Measurements from ENCODE around the gene TFDP3.

TFDP3 gene

GRCh38 chrX:133218329-133218728, at the start of gene TFDP3:
TSS of gene TFDP3 (minus strand) at chrX:133218354. CDS start at chrX:133218259, 95 bp downstream.
- no peak for DNase-seq (ENCODE audit: low read depth in 2 of 2)

GRCh38 chrX:133267621-133268020, 49.5 kb upstream of the TFDP3 start:
- DNase-seq (ENCODE audit: low read depth in 2 of 2), result no peak

- no peak for DNase-seq (ENCODE audit: low read depth in 2 of 2)
These were observed 47.2 kb upstream of the TFDP3 start for GRCh38 chrX:133265331-133265730.

- DNase-seq (ENCODE audit: low read depth in 2 of 2), result no peak
These were observed 40.3 kb upstream of the TFDP3 start for GRCh38 chrX:133258481-133258880.

GRCh38 chrX:133254666-133255065, 36.5 kb upstream of the TFDP3 start:
- DNase-seq (ENCODE audit: low read depth in 2 of 2), result no peak

GRCh38 chrX:133251204-133251603, 33.0 kb upstream of the TFDP3 start:
- no peak for DNase-seq (ENCODE audit: low read depth in 2 of 2)

- no peak for DNase-seq (ENCODE audit: low read depth in 2 of 2)
These were observed 32.3 kb upstream of the TFDP3 start for GRCh38 chrX:133250184-133251100.

- no peak for DNase-seq (ENCODE audit: low read depth in 2 of 2)
These were observed 31.3 kb upstream of the TFDP3 start for GRCh38 chrX:133249266-133250058.

GRCh38 chrX:133248177-133248576, 30.0 kb upstream of the TFDP3 start:
- no peak for DNase-seq (ENCODE audit: low read depth in 2 of 2)

- DNase-seq (ENCODE audit: low read depth in 2 of 2), result no peak
These were observed 28.8 kb upstream of the TFDP3 start for GRCh38 chrX:133246921-133247320.

GRCh38 chrX:133235830-133236229, 17.7 kb upstream of the TFDP3 start:
- DNase-seq (ENCODE audit: low read depth in 2 of 2), result no peak

- DNase-seq (ENCODE audit: low read depth in 2 of 2), result no peak
These were observed 14.2 kb upstream of the TFDP3 start for GRCh38 chrX:133232331-133232730.

GRCh38 chrX:133229361-133229760, 11.2 kb upstream of the TFDP3 start:
- DNase-seq (ENCODE audit: low read depth in 2 of 2), result no peak

GRCh38 chrX:133215747-133216146, 2.4 kb downstream of the TFDP3 start:
- no peak for DNase-seq (ENCODE audit: low read depth in 2 of 2)

GRCh38 chrX:133215017-133215416, 3.1 kb downstream of the TFDP3 start:
- no peak for DNase-seq (ENCODE audit: low read depth in 2 of 2)

- DNase-seq (ENCODE audit: low read depth in 2 of 2), result no peak
These were observed 3.9 kb downstream of the TFDP3 start for GRCh38 chrX:133214301-133214700.

GRCh38 chrX:133213117-133213516, 5.0 kb downstream of the TFDP3 start:
- no peak for DNase-seq (ENCODE audit: low read depth in 2 of 2)

GRCh38 chrX:133207751-133208150, 10.4 kb downstream of the TFDP3 start:
- no peak for DNase-seq (ENCODE audit: low read depth in 2 of 2)

- DNase-seq (ENCODE audit: low read depth in 2 of 2), result no peak
These were observed 26.5 kb downstream of the TFDP3 start for GRCh38 chrX:133191739-133192039.

GRCh38 chrX:133190877-133191738, 27.0 kb downstream of the TFDP3 start:
- no peak for DNase-seq (ENCODE audit: low read depth in 2 of 2)

- no peak for DNase-seq (ENCODE audit: low read depth in 2 of 2)
These were observed 29.0 kb downstream of the TFDP3 start for GRCh38 chrX:133189195-133189594.

- DNase-seq (ENCODE audit: low read depth in 2 of 2), result no peak
These were observed 29.5 kb downstream of the TFDP3 start for GRCh38 chrX:133188631-133189030.

All from stimulated activated CD8-positive, alpha-beta memory T cell treated with anti-CD3 and anti-CD28 coated beads, Interleukin-2, amount 100 ng/mL, for 1 hour (primary cell).